SK-N-MC (cell line): ENCODE measurements around the gene CCDC51.

Experiments used
- EZH2 ChIP-seq: fragments of 200-600 bp; sonication (generic); IDR thresholded peaks from one replicate; pipeline ENCODE4 v1.6.1; 2017; ENCODE audit warnings: antibody characterized with exemption
- POLR2AphosphoS5 ChIP-seq: IDR thresholded peaks from 2 replicates; pipeline ENCODE4 v1.6.1; 2012; ENCODE audit warnings: mild to moderate bottlenecking, low read depth, low read length, borderline replicate concordance

GRCh38 chr3:48437812-48438211 lies 2.1 kb downstream of the CCDC51 start:
- no peak for TF ChIP-seq POLR2AphosphoS5
- no peak for TF ChIP-seq EZH2
